HEK293 (cell line): ENCODE data around the gene MYOG.

ENCODE experiments used
- ZNF391 ChIP-seq: fragments of 450-650 bp; formaldehyde crosslinking; IDR thresholded peaks from 2 replicates; pipeline ENCODE4 v1.5.1; 2016; ENCODE audit warnings: low read depth, missing biosample characterization, missing genetic modification characterization, borderline replicate concordance
- ZNF426 ChIP-seq: fragments of 450-650 bp; formaldehyde crosslinking; IDR thresholded peaks from 2 replicates; pipeline ENCODE4 v1.5.1; 2017; ENCODE audit warnings: missing biosample characterization, missing genetic modification characterization, mild to moderate bottlenecking, inconsistent platforms, moderate library complexity
- TF ChIP-seq, protein P1 (sequence below): fragments of 450-650 bp; formaldehyde crosslinking; IDR thresholded peaks from 2 replicates; pipeline ENCODE4 v1.5.1; 2016; ENCODE audit warnings: missing biosample characterization, missing genetic modification characterization, low read depth
- TF ChIP-seq, protein P2 (sequence below): fragments of 450-650 bp; formaldehyde crosslinking; IDR thresholded peaks from 2 replicates; pipeline ENCODE4 v1.5.1; 2016; ENCODE audit warnings: missing biosample characterization, missing genetic modification characterization, low read depth
- TF ChIP-seq, protein P3 (sequence below): fragments of 450-650 bp; formaldehyde crosslinking; IDR thresholded peaks from 2 replicates; pipeline ENCODE4 v1.5.1; 2016; ENCODE audit warnings: missing biosample characterization, missing genetic modification characterization

DNA sequence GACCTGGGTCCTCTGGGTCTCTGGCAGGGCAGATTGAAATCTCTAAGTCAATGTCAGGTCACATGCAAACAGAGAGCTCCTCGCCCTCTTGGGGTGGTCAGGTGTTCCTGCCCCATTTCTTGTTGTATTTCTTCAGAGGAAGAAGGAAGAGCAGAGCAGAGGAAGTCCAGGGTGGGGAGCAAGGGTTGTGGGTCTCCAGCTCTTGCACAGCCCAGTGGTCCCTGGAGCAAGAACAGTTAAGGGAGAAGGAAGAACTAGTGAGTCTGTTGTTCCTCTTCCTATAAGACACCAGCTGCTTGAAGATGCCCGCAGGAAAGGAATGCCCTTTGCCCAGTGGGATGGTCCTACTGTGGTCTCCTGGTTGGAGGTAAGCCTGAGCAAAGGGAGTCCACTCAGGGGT lies 26.3 kb downstream of the MYOG start:
- TF ChIP-seq, protein P1, sequence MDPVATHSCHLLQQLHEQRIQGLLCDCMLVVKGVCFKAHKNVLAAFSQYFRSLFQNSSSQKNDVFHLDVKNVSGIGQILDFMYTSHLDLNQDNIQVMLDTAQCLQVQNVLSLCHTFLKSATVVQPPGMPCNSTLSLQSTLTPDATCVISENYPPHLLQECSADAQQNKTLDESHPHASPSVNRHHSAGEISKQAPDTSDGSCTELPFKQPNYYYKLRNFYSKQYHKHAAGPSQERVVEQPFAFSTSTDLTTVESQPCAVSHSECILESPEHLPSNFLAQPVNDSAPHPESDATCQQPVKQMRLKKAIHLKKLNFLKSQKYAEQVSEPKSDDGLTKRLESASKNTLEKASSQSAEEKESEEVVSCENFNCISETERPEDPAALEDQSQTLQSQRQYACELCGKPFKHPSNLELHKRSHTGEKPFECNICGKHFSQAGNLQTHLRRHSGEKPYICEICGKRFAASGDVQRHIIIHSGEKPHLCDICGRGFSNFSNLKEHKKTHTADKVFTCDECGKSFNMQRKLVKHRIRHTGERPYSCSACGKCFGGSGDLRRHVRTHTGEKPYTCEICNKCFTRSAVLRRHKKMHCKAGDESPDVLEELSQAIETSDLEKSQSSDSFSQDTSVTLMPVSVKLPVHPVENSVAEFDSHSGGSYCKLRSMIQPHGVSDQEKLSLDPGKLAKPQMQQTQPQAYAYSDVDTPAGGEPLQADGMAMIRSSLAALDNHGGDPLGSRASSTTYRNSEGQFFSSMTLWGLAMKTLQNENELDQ (tag by site-specific recombination) = no peak
- no peak for TF ChIP-seq ZNF391
- TF ChIP-seq ZNF426 (tag by site-specific recombination) = no peak
- TF ChIP-seq, protein P2, sequence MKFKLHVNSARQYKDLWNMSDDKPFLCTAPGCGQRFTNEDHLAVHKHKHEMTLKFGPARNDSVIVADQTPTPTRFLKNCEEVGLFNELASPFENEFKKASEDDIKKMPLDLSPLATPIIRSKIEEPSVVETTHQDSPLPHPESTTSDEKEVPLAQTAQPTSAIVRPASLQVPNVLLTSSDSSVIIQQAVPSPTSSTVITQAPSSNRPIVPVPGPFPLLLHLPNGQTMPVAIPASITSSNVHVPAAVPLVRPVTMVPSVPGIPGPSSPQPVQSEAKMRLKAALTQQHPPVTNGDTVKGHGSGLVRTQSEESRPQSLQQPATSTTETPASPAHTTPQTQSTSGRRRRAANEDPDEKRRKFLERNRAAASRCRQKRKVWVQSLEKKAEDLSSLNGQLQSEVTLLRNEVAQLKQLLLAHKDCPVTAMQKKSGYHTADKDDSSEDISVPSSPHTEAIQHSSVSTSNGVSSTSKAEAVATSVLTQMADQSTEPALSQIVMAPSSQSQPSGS (tag by site-specific recombination) = no peak
- TF ChIP-seq, protein P3, sequence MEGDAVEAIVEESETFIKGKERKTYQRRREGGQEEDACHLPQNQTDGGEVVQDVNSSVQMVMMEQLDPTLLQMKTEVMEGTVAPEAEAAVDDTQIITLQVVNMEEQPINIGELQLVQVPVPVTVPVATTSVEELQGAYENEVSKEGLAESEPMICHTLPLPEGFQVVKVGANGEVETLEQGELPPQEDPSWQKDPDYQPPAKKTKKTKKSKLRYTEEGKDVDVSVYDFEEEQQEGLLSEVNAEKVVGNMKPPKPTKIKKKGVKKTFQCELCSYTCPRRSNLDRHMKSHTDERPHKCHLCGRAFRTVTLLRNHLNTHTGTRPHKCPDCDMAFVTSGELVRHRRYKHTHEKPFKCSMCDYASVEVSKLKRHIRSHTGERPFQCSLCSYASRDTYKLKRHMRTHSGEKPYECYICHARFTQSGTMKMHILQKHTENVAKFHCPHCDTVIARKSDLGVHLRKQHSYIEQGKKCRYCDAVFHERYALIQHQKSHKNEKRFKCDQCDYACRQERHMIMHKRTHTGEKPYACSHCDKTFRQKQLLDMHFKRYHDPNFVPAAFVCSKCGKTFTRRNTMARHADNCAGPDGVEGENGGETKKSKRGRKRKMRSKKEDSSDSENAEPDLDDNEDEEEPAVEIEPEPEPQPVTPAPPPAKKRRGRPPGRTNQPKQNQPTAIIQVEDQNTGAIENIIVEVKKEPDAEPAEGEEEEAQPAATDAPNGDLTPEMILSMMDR = no peak
